Fibroblast of gingiva (primary cell): ENCODE measurements around the gene CDK9.

ENCODE experiments used
- DNase-seq: peaks from one replicate; pipeline ENCODE4 v3.0.0-alpha.2; 2011; ENCODE audit warnings: low read depth

CDK9 gene

GRCh38 chr9:127761491-127761956 is 24.3 kb upstream of the CDK9 start:
- DNase-seq = no peak

- DNase-seq = no peak
These were observed 23.6 kb upstream of the CDK9 start for GRCh38 chr9:127762111-127762676.

- DNase-seq = no peak
These were observed 21.9 kb upstream of the CDK9 start for GRCh38 chr9:127763918-127764384.

GRCh38 chr9:127765418-127765817 is 20.4 kb upstream of the CDK9 start:
- no peak for DNase-seq

- no peak for DNase-seq
These were observed 18.4 kb upstream of the CDK9 start for GRCh38 chr9:127767410-127767809.

GRCh38 chr9:127767909-127768331 is 17.9 kb upstream of the CDK9 start:
- DNase-seq = no peak

- no peak for DNase-seq
These were observed 17.1 kb upstream of the CDK9 start for GRCh38 chr9:127768698-127769097.

GRCh38 chr9:127769101-127769500 is 16.7 kb upstream of the CDK9 start:
- no peak for DNase-seq

- no peak for DNase-seq
These were observed 15.8 kb upstream of the CDK9 start for GRCh38 chr9:127769929-127770582.

- no peak for DNase-seq
These were observed 15.3 kb upstream of the CDK9 start for GRCh38 chr9:127770583-127770904.

- DNase-seq = peak; percentile 96
These were observed 14.8 kb upstream of the CDK9 start for GRCh38 chr9:127770905-127771569.

GRCh38 chr9:127771570-127772189 is 14.2 kb upstream of the CDK9 start:
- DNase-seq = no peak

- no peak for DNase-seq
These were observed 13.2 kb upstream of the CDK9 start for GRCh38 chr9:127772603-127773002.

GRCh38 chr9:127773272-127773671 is 12.6 kb upstream of the CDK9 start:
- DNase-seq = no peak

- no peak for DNase-seq
These were observed 11.9 kb upstream of the CDK9 start for GRCh38 chr9:127773981-127774380.

- DNase-seq = no peak
These were observed 9.5 kb upstream of the CDK9 start for GRCh38 chr9:127776195-127776923.

GRCh38 chr9:127776924-127777289 is 8.9 kb upstream of the CDK9 start:
- no peak for DNase-seq

- DNase-seq = no peak
These were observed 8.4 kb upstream of the CDK9 start for GRCh38 chr9:127777368-127777980.

GRCh38 chr9:127778280-127779135 is 7.3 kb upstream of the CDK9 start, which contains the start of gene SH2D3C:
Gene SH2D3C, minus strand, starts transcription at chr9:127778666. Its CDS starts 39 bp downstream, at chr9:127778627.
- no peak for DNase-seq

GRCh38 chr9:127779136-127779981 is 6.5 kb upstream of the CDK9 start:
- DNase-seq = no peak
